ENCODE measurements around the gene IQSEC3. TPM values are rescaled to one million over a fixed set of nuclear protein-coding genes. Genes with fewer than 3 reads are reported as not detected.
"Not testable (repeated sequence)": the region's sequence is repeated elsewhere in the genome, so short reads cannot be mapped to it uniquely, and the experiment has no call there.

Gene IQSEC3
- polyA plus RNA-seq, 1 donor, result 2.7 TPM

- not testable (repeated sequence) for DNase-seq; H3K4me3 ChIP-seq (ENCODE audit: low read length); H3K9me3 ChIP-seq (ENCODE audit: control insufficient read depth, low read depth, low read length); H3K27me3 ChIP-seq (ENCODE audit: control insufficient read depth, insufficient read depth, low read length); H3K4me1 ChIP-seq (ENCODE audit: control insufficient read depth, insufficient read depth, low read length); H3K27ac ChIP-seq (ENCODE audit: low read length); H3K36me3 ChIP-seq (ENCODE audit: control insufficient read depth, insufficient read depth, low read length)
- no CpG with 5 or more reads among the region's 9 CpGs for WGBS (ENCODE audit: insufficient coverage, low lambda C conversion rate)
Measured at GRCh38 chr12:38775-39174, 27.8 kb upstream of the IQSEC3 start.

- H3K4me1 ChIP-seq (ENCODE audit: control insufficient read depth, insufficient read depth, low read length); H3K9me3 ChIP-seq (ENCODE audit: control insufficient read depth, low read depth, low read length); H3K36me3 ChIP-seq (ENCODE audit: control insufficient read depth, insufficient read depth, low read length); H3K27ac ChIP-seq (ENCODE audit: low read length); H3K4me3 ChIP-seq (ENCODE audit: low read length); H3K27me3 ChIP-seq (ENCODE audit: control insufficient read depth, insufficient read depth, low read length); DNase-seq: not testable (repeated sequence)
- WGBS (ENCODE audit: insufficient coverage, low lambda C conversion rate), result no CpG with 5 or more reads among the region's 6 CpGs
Measured at GRCh38 chr12:39555-40265, 26.9 kb upstream of the IQSEC3 start.

GRCh38 chr12:44352-44751, 22.2 kb upstream of the IQSEC3 start:
- not testable (repeated sequence) for DNase-seq; H3K4me1 ChIP-seq (ENCODE audit: control insufficient read depth, insufficient read depth, low read length); H3K27me3 ChIP-seq (ENCODE audit: control insufficient read depth, insufficient read depth, low read length); H3K4me3 ChIP-seq (ENCODE audit: low read length); H3K27ac ChIP-seq (ENCODE audit: low read length); H3K36me3 ChIP-seq (ENCODE audit: control insufficient read depth, insufficient read depth, low read length); H3K9me3 ChIP-seq (ENCODE audit: control insufficient read depth, low read depth, low read length)
- no CpG with 5 or more reads among the region's 8 CpGs for WGBS (ENCODE audit: insufficient coverage, low lambda C conversion rate)

- not testable (repeated sequence) for H3K9me3 ChIP-seq (ENCODE audit: control insufficient read depth, low read depth, low read length)
- WGBS (ENCODE audit: insufficient coverage, low lambda C conversion rate), result no CpG with 5 or more reads among the region's 6 CpGs
Measured at GRCh38 chr12:45235-45990, 21.2 kb upstream of the IQSEC3 start.

GRCh38 chr12:45991-46358, 20.6 kb upstream of the IQSEC3 start:
- not testable (repeated sequence) for H3K9me3 ChIP-seq (ENCODE audit: control insufficient read depth, low read depth, low read length); H3K36me3 ChIP-seq (ENCODE audit: control insufficient read depth, insufficient read depth, low read length); H3K4me3 ChIP-seq (ENCODE audit: low read length); H3K4me1 ChIP-seq (ENCODE audit: control insufficient read depth, insufficient read depth, low read length); DNase-seq; H3K27ac ChIP-seq (ENCODE audit: low read length); H3K27me3 ChIP-seq (ENCODE audit: control insufficient read depth, insufficient read depth, low read length)
- no CpG with 5 or more reads among the region's 5 CpGs for WGBS (ENCODE audit: insufficient coverage, low lambda C conversion rate)

More at GRCh38 chr12:45235-45990, 21.2 kb upstream of the IQSEC3 start:
- not testable (repeated sequence) for H3K36me3 ChIP-seq (ENCODE audit: control insufficient read depth, insufficient read depth, low read length); DNase-seq; H3K4me1 ChIP-seq (ENCODE audit: control insufficient read depth, insufficient read depth, low read length); H3K4me3 ChIP-seq (ENCODE audit: low read length); H3K27me3 ChIP-seq (ENCODE audit: control insufficient read depth, insufficient read depth, low read length); H3K27ac ChIP-seq (ENCODE audit: low read length)

- not testable (repeated sequence) for H3K27ac ChIP-seq (ENCODE audit: low read length); DNase-seq; H3K4me1 ChIP-seq (ENCODE audit: control insufficient read depth, insufficient read depth, low read length); H3K27me3 ChIP-seq (ENCODE audit: control insufficient read depth, insufficient read depth, low read length); H3K9me3 ChIP-seq (ENCODE audit: control insufficient read depth, low read depth, low read length); H3K4me3 ChIP-seq (ENCODE audit: low read length); H3K36me3 ChIP-seq (ENCODE audit: control insufficient read depth, insufficient read depth, low read length)
- 77% methylated on average over 3 of the region's 5 CpGs for WGBS (ENCODE audit: insufficient coverage, low lambda C conversion rate)
Measured at GRCh38 chr12:46542-46941, 20.0 kb upstream of the IQSEC3 start.

GRCh38 chr12:47699-48226, 18.8 kb upstream of the IQSEC3 start:
- not testable (repeated sequence) for H3K4me1 ChIP-seq (ENCODE audit: control insufficient read depth, insufficient read depth, low read length); DNase-seq; H3K27ac ChIP-seq (ENCODE audit: low read length); H3K9me3 ChIP-seq (ENCODE audit: control insufficient read depth, low read depth, low read length); H3K36me3 ChIP-seq (ENCODE audit: control insufficient read depth, insufficient read depth, low read length); H3K27me3 ChIP-seq (ENCODE audit: control insufficient read depth, insufficient read depth, low read length); H3K4me3 ChIP-seq (ENCODE audit: low read length)
- WGBS (ENCODE audit: insufficient coverage, low lambda C conversion rate), result no CpG with 5 or more reads among the region's 3 CpGs

GRCh38 chr12:49149-49548, 17.4 kb upstream of the IQSEC3 start:
- H3K36me3 ChIP-seq (ENCODE audit: control insufficient read depth, insufficient read depth, low read length); H3K9me3 ChIP-seq (ENCODE audit: control insufficient read depth, low read depth, low read length); H3K4me1 ChIP-seq (ENCODE audit: control insufficient read depth, insufficient read depth, low read length); DNase-seq; H3K27ac ChIP-seq (ENCODE audit: low read length); H3K4me3 ChIP-seq (ENCODE audit: low read length); H3K27me3 ChIP-seq (ENCODE audit: control insufficient read depth, insufficient read depth, low read length): not testable (repeated sequence)
- WGBS (ENCODE audit: insufficient coverage, low lambda C conversion rate), result 63% methylated on average over 5 of the region's 5 CpGs

GRCh38 chr12:51087-51486, 15.5 kb upstream of the IQSEC3 start:
- WGBS (ENCODE audit: insufficient coverage, low lambda C conversion rate), result no CpG with 5 or more reads among the region's 5 CpGs
- H3K27me3 ChIP-seq (ENCODE audit: control insufficient read depth, insufficient read depth, low read length), result peaks cover 22% of the 10 kb centered on the region
- not testable (repeated sequence) for H3K4me3 ChIP-seq (ENCODE audit: low read length); DNase-seq; H3K27ac ChIP-seq (ENCODE audit: low read length); H3K9me3 ChIP-seq (ENCODE audit: control insufficient read depth, low read depth, low read length); H3K4me1 ChIP-seq (ENCODE audit: control insufficient read depth, insufficient read depth, low read length); H3K36me3 ChIP-seq (ENCODE audit: control insufficient read depth, insufficient read depth, low read length)

GRCh38 chr12:51962-52361, 14.6 kb upstream of the IQSEC3 start:
- peaks cover 25% of the 10 kb centered on the region for H3K27me3 ChIP-seq (ENCODE audit: control insufficient read depth, insufficient read depth, low read length)
- not testable (repeated sequence) for H3K4me3 ChIP-seq (ENCODE audit: low read length); H3K9me3 ChIP-seq (ENCODE audit: control insufficient read depth, low read depth, low read length); H3K36me3 ChIP-seq (ENCODE audit: control insufficient read depth, insufficient read depth, low read length); H3K4me1 ChIP-seq (ENCODE audit: control insufficient read depth, insufficient read depth, low read length); DNase-seq; H3K27ac ChIP-seq (ENCODE audit: low read length)
- no CpG with 5 or more reads among the region's 6 CpGs for WGBS (ENCODE audit: insufficient coverage, low lambda C conversion rate)
